ENCODE measurements around the gene CPB1.

Gene CPB1

DNA sequence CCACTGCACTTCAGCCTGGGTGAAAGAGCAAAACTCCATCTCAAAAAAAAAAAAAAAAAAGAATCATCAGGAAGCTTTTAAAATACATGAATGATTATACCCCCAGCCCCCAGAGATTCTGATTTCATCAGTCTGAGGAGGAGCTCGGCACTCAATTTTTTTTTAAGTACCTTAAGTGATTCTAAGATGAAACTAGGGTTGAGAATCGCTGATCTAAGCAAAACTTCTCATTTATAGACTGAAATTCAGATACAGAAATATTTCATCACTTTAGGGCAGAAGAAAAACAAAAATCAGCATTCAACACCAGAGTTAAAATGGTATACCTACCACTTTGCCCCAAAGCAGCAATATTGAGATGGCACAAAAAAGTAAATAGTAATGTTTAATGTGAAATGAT is 62.2 kb downstream of the CPB1 start:
- no peak for DNase-seq

DNA sequence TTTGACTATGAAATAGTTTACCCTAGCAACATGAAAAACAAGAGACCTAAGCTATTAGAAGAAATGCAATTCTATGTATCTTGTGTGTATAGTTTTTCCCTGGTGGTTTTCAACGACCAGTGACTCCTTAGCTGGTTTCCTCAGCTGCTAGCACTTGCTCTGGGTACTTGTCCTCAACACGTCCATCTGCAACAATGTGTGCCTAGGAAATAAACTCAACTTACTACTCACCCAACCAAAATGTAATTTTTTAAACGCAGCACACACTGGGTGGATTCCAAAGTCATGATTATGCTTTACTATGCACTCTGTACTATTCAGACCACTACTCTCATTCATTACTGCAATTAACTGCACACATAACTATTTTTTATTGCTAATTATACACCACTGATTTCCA is 68.5 kb downstream of the CPB1 start:
- no peak for DNase-seq

DNA sequence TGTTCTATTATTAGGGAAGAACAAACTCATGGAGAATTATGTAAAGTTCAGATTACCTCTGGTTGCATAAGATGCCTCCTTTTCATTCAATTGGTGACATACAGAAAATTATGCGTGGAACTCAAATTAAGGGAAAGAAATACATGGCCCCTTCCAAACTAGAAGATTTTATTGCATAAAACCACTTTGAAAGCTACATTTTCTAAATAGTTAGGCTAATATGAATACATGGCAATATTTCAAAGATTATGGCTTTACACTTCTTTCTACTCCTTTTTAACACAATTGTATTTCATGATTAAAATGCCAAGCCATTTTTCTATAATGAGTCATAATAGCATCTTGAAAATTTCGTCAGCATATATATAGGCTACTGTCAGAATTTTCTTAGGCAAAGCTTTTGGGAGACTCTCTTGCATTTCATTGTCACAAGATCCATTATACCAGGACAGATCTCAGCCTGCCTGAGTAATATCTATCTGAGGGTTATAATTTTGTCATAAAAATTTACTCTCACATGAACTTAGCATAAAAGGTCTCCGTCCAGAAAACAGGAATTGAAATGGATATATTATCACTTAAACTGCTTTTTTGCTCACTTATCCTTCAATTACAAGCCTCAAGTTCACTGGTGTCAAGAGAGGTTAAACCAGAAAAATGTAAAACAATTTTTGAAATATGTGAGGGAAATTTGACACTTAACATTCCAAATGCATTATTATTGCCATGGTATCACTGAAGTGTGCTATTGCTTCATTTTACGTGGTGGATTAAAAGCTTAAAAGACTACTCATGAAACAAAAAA is 74.6 kb downstream of the CPB1 start:
- DNase-seq: no peak

DNA sequence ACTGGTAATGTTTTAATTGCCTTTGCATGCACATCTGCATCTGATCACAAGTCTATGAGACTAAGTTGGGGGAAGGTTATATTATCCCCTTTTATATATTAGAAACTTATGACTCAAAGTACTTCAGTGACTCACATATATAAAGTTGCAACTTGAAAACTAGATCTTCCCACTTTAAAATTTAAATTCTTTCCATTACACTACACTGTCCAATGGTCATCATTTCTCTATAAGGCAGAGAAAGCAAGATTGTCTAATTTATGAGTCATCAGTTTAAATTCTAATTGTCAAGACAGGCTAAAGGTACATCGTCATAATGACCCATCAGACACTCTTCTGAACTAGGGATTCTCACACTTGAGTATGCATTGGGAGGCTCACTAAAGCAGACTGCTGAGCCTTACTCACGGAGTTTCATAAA is 75.4 kb downstream of the CPB1 start:
- DNase-seq: no peak

DNA sequence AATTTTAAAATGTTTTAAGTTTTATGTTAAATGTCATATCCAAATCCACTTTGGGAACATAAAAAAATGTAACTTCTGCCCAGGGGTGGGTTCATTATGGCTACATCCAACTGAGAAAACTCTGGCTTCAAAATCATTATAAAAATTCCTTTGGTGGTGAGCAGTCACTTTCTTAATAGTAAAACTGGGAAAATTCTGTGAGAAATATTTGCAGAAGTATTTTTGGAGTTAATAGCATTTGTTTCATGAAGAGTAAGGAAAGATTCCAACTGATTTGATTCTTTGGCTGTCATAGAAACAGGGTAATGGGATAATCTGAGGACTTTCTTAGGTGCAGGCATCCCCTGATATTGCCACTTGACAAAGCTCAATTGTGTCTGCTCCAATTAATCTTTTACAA is 76.3 kb downstream of the CPB1 start:
- DNase-seq: no peak

DNA sequence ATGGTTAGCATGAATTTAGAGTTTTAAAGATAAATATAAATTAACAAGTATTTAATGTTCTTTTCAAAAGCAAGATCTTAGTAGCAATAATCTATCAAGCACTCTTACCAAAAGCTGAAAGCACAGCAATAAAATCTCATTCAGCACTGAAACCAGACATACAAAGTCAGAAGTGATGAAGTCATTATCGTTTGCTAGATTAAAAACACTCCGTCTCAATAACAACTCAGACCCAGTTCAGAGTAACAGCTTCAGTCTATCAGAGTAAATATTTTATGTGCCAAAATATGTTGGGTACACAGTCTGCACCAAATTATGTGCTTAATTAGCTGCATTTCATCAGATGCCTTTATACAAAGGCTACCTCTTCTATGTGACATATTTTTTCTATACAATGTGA is 79.1 kb downstream of the CPB1 start:
- DNase-seq: no peak

All from NCI-H2107 (cell line).